Common myeloid progenitor, CD34-positive (primary cell): ENCODE measurements around the gene TNP2.
A peak's percentile ranks its signal among the peaks of the same experiment; 100 is the strongest.
"Not testable (repeated sequence)": the region's sequence is repeated elsewhere in the genome, so short reads cannot be mapped to it uniquely, and the experiment has no call there.

ENCODE experiments used
- CTCF ChIA-PET: fragments of 350-600 bp; sonication (Branson Sonifier 250); formaldehyde crosslinking; loops from one replicate; lab custom pipeline; 2021; ENCODE audit warnings: antibody characterized with exemption; lab: Charles Lee
- POLR2A ChIA-PET: fragments of 350-600 bp; sonication (Branson Sonifier 250); formaldehyde crosslinking; loops from one replicate; lab custom pipeline; 2021; ENCODE audit warnings: antibody characterized with exemption; lab: Charles Lee
- DNase-seq, 3 donors: peaks; one replicate each; pipeline versions ENCODE4 v3.0.0 to v3.0.0-alpha.2; 2013
- H3K27ac ChIP-seq, 2 experiments: 1 replicate in 1 of 2; 2 replicates in 1 of 2; pipeline ENCODE4 v1.7.0; 2013; ENCODE audit warnings: inconsistent platforms in 2 of 2, low read length in 2 of 2, mild to moderate bottlenecking in 2 of 2, low read depth in 1 of 2, moderate library complexity in 1 of 2; ENCODE audit not compliant: severe bottlenecking in 2 of 2, insufficient read depth in 1 of 2, poor library complexity in 1 of 2
- H3K27me3 ChIP-seq, 5 experiments: replicated peaks in 2 of 5; 1 replicate in 3 of 5; 2 replicates in 2 of 5; pipeline versions ENCODE4 v1.6.1 to v1.7.0; 2013; ENCODE audit warnings: low read length in 4 of 5, mild to moderate bottlenecking in 2 of 5, moderate library complexity in 2 of 5, inconsistent platforms in 1 of 5; ENCODE audit not compliant: insufficient read depth in 5 of 5, control insufficient read depth in 4 of 5
- H3K36me3 ChIP-seq, 4 experiments: 1 replicate in 2 of 4; 2 replicates in 2 of 4; pipeline versions ENCODE4 v1.6.1 to v1.7.0; 2013; ENCODE audit warnings: low read length in 3 of 4, control low read depth in 1 of 4, mild to moderate bottlenecking in 1 of 4; ENCODE audit not compliant: control insufficient read depth in 4 of 4, insufficient read depth in 4 of 4
- H3K4me1 ChIP-seq, 4 experiments: 1 replicate in 3 of 4; 2 replicates in 1 of 4; pipeline versions ENCODE4 v1.6.1 to v1.7.1; 2013; ENCODE audit warnings: low read length in 3 of 4, mild to moderate bottlenecking in 3 of 4, control low read depth in 1 of 4, inconsistent platforms in 1 of 4, moderate library complexity in 1 of 4; ENCODE audit not compliant: control insufficient read depth in 4 of 4, insufficient read depth in 4 of 4; ENCODE audit errors: control extremely low read depth in 1 of 4
- H3K4me3 ChIP-seq, 7 experiments: 1 replicate in 4 of 7; 2 replicates in 3 of 7; pipeline versions ENCODE4 v1.5.1 to v1.7.0; 2013; ENCODE audit warnings: mild to moderate bottlenecking in 7 of 7, low read length in 6 of 7, moderate library complexity in 6 of 7, inconsistent platforms in 2 of 7, low read depth in 2 of 7, control low read depth in 1 of 7; ENCODE audit not compliant: insufficient read depth in 4 of 7, control insufficient read depth in 1 of 7; ENCODE audit errors: extremely low read depth in 1 of 7
- H3K9me3 ChIP-seq, 5 experiments: 1 replicate in 4 of 5; 2 replicates in 1 of 5; pipeline versions ENCODE4 v1.6.1 to v1.7.1; 2013; ENCODE audit warnings: low read length in 4 of 5, mild to moderate bottlenecking in 2 of 5, inconsistent platforms in 1 of 5, low read depth in 1 of 5, moderate library complexity in 1 of 5; ENCODE audit not compliant: control insufficient read depth in 4 of 5, insufficient read depth in 2 of 5; ENCODE audit errors: control extremely low read depth in 1 of 5
- WGBS: methylation state at CpG from one replicate; pipeline ENCODE4 v1.1.5; 2013; ENCODE audit not compliant: insufficient coverage; 5-methylcytosine and 5-hydroxymethylcytosine counted together

The TNP2 gene

DNA sequence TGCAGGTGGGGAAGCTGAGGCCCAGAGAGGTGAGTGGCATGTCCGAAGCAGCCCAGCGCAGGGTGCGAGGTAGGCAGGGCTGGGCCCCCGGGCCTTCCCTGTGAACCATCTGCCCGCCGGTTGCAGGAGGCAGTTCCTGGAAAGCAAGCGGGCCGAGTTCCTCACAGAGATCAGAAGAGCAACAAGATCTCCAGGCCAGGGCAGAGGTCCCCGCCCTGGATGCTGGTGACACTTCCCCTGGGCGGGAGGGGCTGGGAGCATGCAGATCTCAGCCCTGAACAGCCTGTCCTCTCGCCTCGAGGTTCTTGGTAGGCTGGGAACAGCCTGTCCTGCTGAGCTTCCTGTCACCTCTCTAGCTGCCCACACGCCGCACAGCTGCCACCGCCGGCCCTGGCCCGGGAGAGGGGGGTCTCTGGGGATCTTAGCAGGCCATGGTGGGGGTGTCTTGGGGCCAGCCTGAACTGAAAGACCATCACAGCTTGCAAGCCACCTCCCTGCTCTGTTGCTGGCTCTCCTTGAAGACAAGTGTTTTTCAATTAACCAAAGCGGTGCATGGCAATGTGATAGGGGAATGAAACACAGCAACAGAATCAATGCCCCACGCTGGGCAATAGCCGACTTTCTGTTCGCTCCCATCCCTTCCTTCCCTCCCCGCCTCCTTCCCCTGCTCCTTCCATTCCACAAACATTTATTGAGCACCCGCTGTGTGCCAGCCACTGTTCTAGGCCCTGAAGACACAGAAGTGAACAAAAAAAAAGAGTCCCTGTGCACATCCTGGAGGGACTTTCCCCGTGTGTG is 44.8 kb downstream of the TNP2 start:
- no peaks in the 10 kb centered on the region for H3K36me3 ChIP-seq
- H3K27ac ChIP-seq, result peak overlapping the region in 1 of 2 experiments; percentile 32
- ChIA-PET POLR2A (interaction anchor here (1.1 kb wide), 2 partner anchors 8 to 31 kb away, joined by 3 read pairs; partner anchors contain the start of gene SOCS1), CTCF (interaction anchor here (0.9 to 1.7 kb wide), 8 partner anchors 9 to 32 kb away, joined by 3 to 4 read pairs (median 4); partner anchors contain the start of gene SOCS1)
- no peaks in the 10 kb centered on the region for H3K9me3 ChIP-seq
- peak overlapping the region in 3 of 7 experiments; percentile 4 to 38 (median 19) for H3K4me3 ChIP-seq
- peaks cover 0 to 46% (median 24%) of the 10 kb centered on the region in 4 experiments for H3K4me1 ChIP-seq
- no peaks in the 10 kb centered on the region for H3K27me3 ChIP-seq
- 10% methylated on average over 11 of the region's 24 CpGs for WGBS
- DNase-seq, result peak; percentile 58 to 86 (median 82)

DNA sequence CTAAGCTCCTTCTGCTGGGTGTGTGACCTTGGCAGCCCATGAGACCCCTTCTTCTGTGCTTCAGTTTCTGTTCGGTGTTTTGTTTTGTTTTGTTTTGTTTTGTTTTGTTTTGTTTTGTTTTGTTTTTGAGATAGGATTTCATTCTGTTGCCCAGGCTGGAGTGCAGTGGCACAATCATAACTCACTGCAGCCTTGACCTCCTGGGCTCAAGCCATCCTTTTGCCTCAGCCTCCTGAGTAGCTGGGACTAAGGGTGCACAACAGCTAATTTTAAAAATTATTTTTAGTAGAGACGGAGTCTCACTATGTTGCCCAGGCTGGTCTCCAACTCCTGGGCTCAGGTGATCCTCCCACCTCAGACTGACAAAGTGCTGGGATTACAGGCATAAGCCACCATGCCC is 48.6 kb downstream of the TNP2 start:
- H3K36me3 ChIP-seq, DNase-seq, CTCF ChIA-PET, H3K4me3 ChIP-seq, POLR2A ChIA-PET, H3K27ac ChIP-seq, H3K27me3 ChIP-seq: not testable (repeated sequence)
- H3K9me3 ChIP-seq, result peaks cover 0 to 21% (median 8%) of the 10 kb centered on the region in 5 experiments
- H3K4me1 ChIP-seq, result peaks cover 0 to 36% (median 22%) of the 10 kb centered on the region in 4 experiments
- no CpG with 5 or more reads among the region's 2 CpGs for whole genome bisulfite sequencing

DNA sequence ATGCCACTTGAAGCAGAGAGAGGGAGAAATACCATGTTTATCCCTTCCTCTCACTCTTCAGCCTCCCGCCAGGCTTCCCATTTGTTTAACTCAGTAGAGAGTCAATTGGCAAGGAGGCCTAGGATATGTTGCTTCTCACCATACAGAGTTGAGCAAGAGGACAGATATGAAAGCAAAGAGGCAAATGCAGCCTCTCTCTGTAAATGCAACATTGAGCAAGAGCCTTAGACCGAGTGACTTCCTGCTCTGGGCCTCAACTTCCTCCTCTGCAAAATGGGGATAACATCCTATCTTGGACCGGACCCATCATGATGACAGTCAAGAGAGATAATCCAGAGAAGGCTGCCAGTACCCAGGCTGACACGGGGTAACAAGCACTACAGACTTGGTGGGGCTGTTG is 49.9 kb downstream of the TNP2 start:
- no peak overlapping the region for H3K4me3 ChIP-seq
- CTCF ChIA-PET, result interaction anchor here (1.5 to 2.1 kb wide), 2 partner anchors 10 to 12 kb away, joined by 5 to 11 read pairs; no protein-coding TSS in a partner anchor
- H3K9me3 ChIP-seq, result peaks cover 0 to 21% (median 8%) of the 10 kb centered on the region in 5 experiments

DNA sequence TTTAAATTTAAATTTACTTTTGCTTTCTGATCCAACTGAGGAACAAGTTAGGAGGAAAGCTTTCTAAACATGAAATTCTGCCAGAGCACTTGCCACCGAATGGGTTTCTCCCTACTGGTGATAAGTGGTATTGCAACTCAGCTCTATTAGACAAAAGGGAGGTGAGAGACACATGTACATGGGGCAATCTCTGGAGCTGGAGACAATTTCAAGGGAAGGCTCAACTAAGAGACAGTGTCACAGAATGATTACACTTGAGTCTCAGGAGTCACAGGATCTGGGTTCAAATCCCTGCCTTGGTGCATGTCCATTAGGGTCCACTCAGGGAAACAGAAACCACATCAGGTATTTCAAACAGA is 50.5 kb downstream of the TNP2 start:
- WGBS, result 85% methylated on average over 1 of the region's 1 CpG
- Histone ChIP-seq H3K27me3 (no peaks in the 10 kb centered on the region), H3K9me3 (peaks cover 0 to 21% (median 8%) of the 10 kb centered on the region in 5 experiments), H3K4me3 (no peak overlapping the region), H3K4me1 (peaks cover 0 to 18% (median 3%) of the 10 kb centered on the region in 4 experiments), H3K27ac (no peak overlapping the region), H3K36me3 (no peaks in the 10 kb centered on the region)
- ChIA-PET POLR2A (no interaction called here), CTCF (interaction anchor here (1.2 to 2.1 kb wide), 3 partner anchors 9 to 59 kb away, joined by 3 to 11 read pairs (median 5); no protein-coding TSS in a partner anchor)
- DNase-seq, result no peak

More for the DNA sequence above, 49.9 kb downstream of the TNP2 start:
- H3K27ac ChIP-seq, result no peak overlapping the region
- H3K27me3 ChIP-seq, result no peaks in the 10 kb centered on the region
- POLR2A ChIA-PET, result no interaction called here
- 88% methylated on average over 2 of the region's 4 CpGs for WGBS
- H3K36me3 ChIP-seq, result no peaks in the 10 kb centered on the region
- no peak for DNase-seq
- peaks cover 0 to 23% (median 9%) of the 10 kb centered on the region in 4 experiments for H3K4me1 ChIP-seq
